ENCODE results near the gene MAMLD1. TPM values are rescaled to one million over a fixed set of nuclear protein-coding genes. Genes with fewer than 3 reads are reported as not detected.

The MAMLD1 gene
- total and polyA plus RNA-seq, 2 of the 8 experiments (the other 6 are each of a cell fraction or from before 2014, with no cell fraction given), result 0.09 to 0.26 TPM

GRCh38 chrX:150338615-150339014 is 24.5 kb upstream of the MAMLD1 start:
- Histone ChIP-seq H3K4me2 (ENCODE audit: insufficient read depth in 1 of 2, low read depth in 2 of 2, low read length in 2 of 2) (no peak overlapping the region), H3K79me2 (ENCODE audit: control insufficient read depth in 1 of 2, insufficient read depth in 2 of 2, low read length in 2 of 2) (no peaks in the 10 kb centered on the region), H3K23ac (ENCODE audit: insufficient read length) (no peak overlapping the region), H3K36me3 (ENCODE audit: control insufficient read depth in 2 of 4, insufficient read depth in 4 of 4, low read length in 3 of 4) (no peaks in the 10 kb centered on the region), H3K4me1 (replicated peaks in 1 of 4; ENCODE audit: control insufficient read depth in 3 of 4, insufficient read depth in 4 of 4, low read length in 3 of 4) (no peaks in the 10 kb centered on the region), H2BK5ac (ENCODE audit: low read depth, low read length) (no peak overlapping the region), H3K18ac (ENCODE audit: extremely low read depth, low read length) (no peak overlapping the region), H4K91ac (replicated peaks; ENCODE audit: insufficient read length, low read length) (no peak overlapping the region), H2AK5ac (ENCODE audit: low read depth, low read length) (no peak overlapping the region), H3K23me2 (ENCODE audit: low read depth, low read length) (no peaks in the 10 kb centered on the region), H2BK120ac (replicated peaks; ENCODE audit: low read depth, low read length) (no peak overlapping the region), H3K4ac (replicated peaks; ENCODE audit: insufficient read length, low read depth, low read length) (no peak overlapping the region), H3K27ac (ENCODE audit: low read depth, low read length) (no peak overlapping the region), H3K9me3 (ENCODE audit: insufficient read depth in 2 of 2, low read depth in 1 of 2, low read length in 1 of 2) (no peaks in the 10 kb centered on the region), H2BK20ac (ENCODE audit: low read length) (no peak overlapping the region), H3K56ac (replicated peaks; ENCODE audit: insufficient read length, low read depth, low read length) (no peak overlapping the region), H2BK12ac (ENCODE audit: low read depth, low read length) (no peak overlapping the region), H3K79me1 (ENCODE audit: low read depth, low read length) (no peaks in the 10 kb centered on the region), H4K5ac (ENCODE audit: insufficient read length, low read depth, low read length) (no peak overlapping the region), H4K8ac (ENCODE audit: extremely low read depth, insufficient read depth, low read length) (no peak overlapping the region), H3K27me3 (replicated peaks in 1 of 4; ENCODE audit: control insufficient read depth in 3 of 4, extremely low read depth in 1 of 4, insufficient read depth in 3 of 4, low read length in 3 of 4) (no peaks in the 10 kb centered on the region), H3K14ac (ENCODE audit: insufficient read length) (no peak overlapping the region), H2AFZ (ENCODE audit: low read length) (no peak overlapping the region), H3K9ac (replicated peaks in 1 of 4; ENCODE audit: extremely low read depth in 1 of 4, low read depth in 3 of 4, low read length in 3 of 4) (no peak overlapping the region), H4K20me1 (replicated peaks in 1 of 2; ENCODE audit: control insufficient read depth in 1 of 2, insufficient read depth in 2 of 2, low read length in 2 of 2) (peaks cover 0 to 1% of the 10 kb centered on the region in 2 experiments), H3K4me3 (ENCODE audit: extremely low read depth in 1 of 4, insufficient read depth in 2 of 4, low read depth in 3 of 4, low read length in 4 of 4) (no peak overlapping the region), H2BK15ac (ENCODE audit: low read length) (no peak overlapping the region)
- no peak for FAIRE-seq
- DNase-seq (ENCODE audit: low read depth in 1 of 2, low spot score in 2 of 2), result no peak
- TF ChIP-seq SP2 (IDR thresholded peaks at IDR 0.05; ENCODE audit: low read length), result no peak
- no peak for TF ChIP-seq ATF2 (IDR thresholded peaks at IDR 0.05; ENCODE audit: low read length)
- TF ChIP-seq BACH1 (IDR thresholded peaks at IDR 0.05; ENCODE audit: low read length), result no peak
- no peak for TF ChIP-seq RXRA (IDR thresholded peaks at IDR 0.05; ENCODE audit: insufficient read depth, low read depth, low read length)
- TF ChIP-seq TAF7 (optimal IDR thresholded peaks at IDR 0.05; ENCODE audit: borderline replicate concordance, low read depth, low read length), result no peak
- no peak for TF ChIP-seq CEBPB (IDR thresholded peaks at IDR 0.05; ENCODE audit: low read depth, low read length)
- TF ChIP-seq HDAC2 (IDR thresholded peaks at IDR 0.05; ENCODE audit: borderline replicate concordance in 1 of 2, low read depth in 2 of 2, low read length in 2 of 2), result no peak
- TF ChIP-seq RAD21 (IDR thresholded peaks at IDR 0.05 in 1 of 2, conservative IDR thresholded peaks at IDR 0.05 in 1 of 2; ENCODE audit: low read depth in 2 of 2, low read length in 2 of 2), result no peak
- TF ChIP-seq EGR1 (IDR thresholded peaks at IDR 0.05; ENCODE audit: borderline replicate concordance, low read depth, low read length), result no peak
- 88% methylated on average over 3 of the region's 8 CpGs; no CpG with 5 or more reads in 1 of the 2 experiments for WGBS, 2 experiments (ENCODE audit: extremely low coverage in 1 of 2, insufficient coverage in 1 of 2, insufficient read length in 1 of 2, insufficient replicate concordance in 2 of 2, low coverage in 1 of 2, low lambda C conversion rate in 2 of 2, missing lambda C conversion rate in 1 of 2)
- POLR2A ChIA-PET (ENCODE audit: partially characterized antibody), result no interaction called here
- CTCF ChIA-PET (ENCODE audit: partially characterized antibody), result interaction anchor here (1.0 kb wide), 1 partner anchor 18 kb away, joined by 3 read pairs; no protein-coding TSS in a partner anchor
